NCI-H2081 (cell line): ENCODE measurements around the gene ADAM15.

Experiments used
- DNase-seq, 2 experiments: peaks; one replicate each; lab custom pipeline; 2025; lab: John Stamatoyannopoulos, UW

Gene ADAM15

GRCh38 chr1:155050560-155051341 is at the start of gene ADAM15:
Gene ADAM15 (plus strand): TSS chr1:155051316. CDS start chr1:155051387, 71 bp downstream.
- DNase-seq, result peak; percentile 74 to 75

GRCh38 chr1:155001425-155001674 is 49.8 kb upstream of the ADAM15 start:
- DNase-seq, result no peak

GRCh38 chr1:155001675-155002463 is 49.2 kb upstream of the ADAM15 start:
- peak; percentile 99 to 100 for DNase-seq

- DNase-seq, result no peak
Measured at GRCh38 chr1:155002464-155003226, 48.5 kb upstream of the ADAM15 start, which contains the start of gene ZBTB7B. Gene ZBTB7B (plus strand): TSS chr1:155002802. CDS start chr1:155014661, 11,859 bp downstream.

- peak; percentile 37 to 67 for DNase-seq
Measured at GRCh38 chr1:155003227-155003765, 47.8 kb upstream of the ADAM15 start.

- DNase-seq, result peak in 1 of 2 experiments; percentile 64
Measured at GRCh38 chr1:155003766-155004351, 47.3 kb upstream of the ADAM15 start.

- DNase-seq, result no peak
Measured at GRCh38 chr1:155004352-155005075, 46.6 kb upstream of the ADAM15 start.

GRCh38 chr1:155005076-155006011 is 45.8 kb upstream of the ADAM15 start:
- DNase-seq, result no peak

- DNase-seq, result no peak
Measured at GRCh38 chr1:155006601-155007101, 44.5 kb upstream of the ADAM15 start.

- no peak for DNase-seq
Measured at GRCh38 chr1:155007251-155007828, 43.8 kb upstream of the ADAM15 start.

- no peak for DNase-seq
Measured at GRCh38 chr1:155008015-155008941, 42.8 kb upstream of the ADAM15 start.

- no peak for DNase-seq
Measured at GRCh38 chr1:155009221-155009711, 41.9 kb upstream of the ADAM15 start.

- no peak for DNase-seq
Measured at GRCh38 chr1:155009742-155010141, 41.4 kb upstream of the ADAM15 start.

GRCh38 chr1:155010211-155010918 is 40.8 kb upstream of the ADAM15 start:
- DNase-seq, result no peak

GRCh38 chr1:155011004-155011416 is 40.1 kb upstream of the ADAM15 start:
- DNase-seq, result no peak

GRCh38 chr1:155011437-155012025 is 39.6 kb upstream of the ADAM15 start:
- DNase-seq, result no peak

GRCh38 chr1:155012026-155012546 is 39.0 kb upstream of the ADAM15 start:
- peak; percentile 53 to 61 for DNase-seq
